HG03575 (cell line): ENCODE measurements around the gene KCNK3.
"Not testable (repeated sequence)": the region's sequence is repeated elsewhere in the genome, so short reads cannot be mapped to it uniquely, and the experiment has no call there.

Experiments used
- ATAC-seq: cut with Tn5 transposase; IDR thresholded peaks from one replicate; pipeline ENCODE4 v1.9.1; 2021; ENCODE audit not compliant: unreplicated experiment, insufficient number of reproducible peaks, low FRiP score; ENCODE audit errors: extremely low read depth

KCNK3 gene

GRCh38 chr2:26742048-26742770 is 49.7 kb downstream of the KCNK3 start:
- ATAC-seq: no peak

GRCh38 chr2:26743852-26744251 is 51.3 kb downstream of the KCNK3 start:
- ATAC-seq: no peak

DNA sequence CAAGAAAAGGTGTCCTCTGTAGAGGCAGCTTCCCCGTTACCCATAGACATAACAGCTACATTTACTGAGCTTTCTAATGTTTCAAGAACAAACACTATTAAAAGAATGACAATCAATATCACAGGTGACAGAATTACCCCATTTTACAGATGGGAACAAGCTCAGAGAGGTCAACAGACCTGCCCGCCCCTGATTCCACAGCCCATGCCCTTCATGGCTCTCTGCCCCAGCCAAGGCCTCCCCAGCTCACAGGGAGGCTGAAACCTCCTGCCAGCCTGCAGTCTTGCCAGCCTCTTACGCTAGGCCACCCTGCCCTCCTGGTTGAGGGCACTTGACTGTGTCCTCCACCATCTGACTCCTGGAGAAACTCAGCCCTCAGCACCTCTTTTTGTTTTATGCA is 52.4 kb downstream of the KCNK3 start:
- no peak for ATAC-seq

GRCh38 chr2:26745609-26746327 is 53.2 kb downstream of the KCNK3 start:
- no peak for ATAC-seq

DNA sequence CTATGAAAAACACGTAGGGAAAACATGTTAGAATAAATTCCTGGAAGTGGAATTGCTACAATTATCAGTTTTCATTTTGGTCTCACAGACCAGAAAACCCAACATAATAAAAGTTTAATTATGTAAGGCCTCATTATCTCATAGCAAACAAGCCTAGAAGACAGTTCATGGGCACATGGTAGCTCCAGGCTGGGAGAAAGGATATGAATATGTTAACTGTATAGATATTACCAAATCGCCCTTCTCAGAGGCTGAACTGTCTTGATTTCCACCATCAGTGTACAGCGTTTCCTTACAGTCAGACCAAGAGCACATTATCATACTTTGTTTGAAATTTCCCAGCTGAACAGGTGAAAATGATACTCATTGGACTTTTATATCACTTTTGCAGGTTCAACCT is 54.4 kb downstream of the KCNK3 start:
- ATAC-seq: no peak

DNA sequence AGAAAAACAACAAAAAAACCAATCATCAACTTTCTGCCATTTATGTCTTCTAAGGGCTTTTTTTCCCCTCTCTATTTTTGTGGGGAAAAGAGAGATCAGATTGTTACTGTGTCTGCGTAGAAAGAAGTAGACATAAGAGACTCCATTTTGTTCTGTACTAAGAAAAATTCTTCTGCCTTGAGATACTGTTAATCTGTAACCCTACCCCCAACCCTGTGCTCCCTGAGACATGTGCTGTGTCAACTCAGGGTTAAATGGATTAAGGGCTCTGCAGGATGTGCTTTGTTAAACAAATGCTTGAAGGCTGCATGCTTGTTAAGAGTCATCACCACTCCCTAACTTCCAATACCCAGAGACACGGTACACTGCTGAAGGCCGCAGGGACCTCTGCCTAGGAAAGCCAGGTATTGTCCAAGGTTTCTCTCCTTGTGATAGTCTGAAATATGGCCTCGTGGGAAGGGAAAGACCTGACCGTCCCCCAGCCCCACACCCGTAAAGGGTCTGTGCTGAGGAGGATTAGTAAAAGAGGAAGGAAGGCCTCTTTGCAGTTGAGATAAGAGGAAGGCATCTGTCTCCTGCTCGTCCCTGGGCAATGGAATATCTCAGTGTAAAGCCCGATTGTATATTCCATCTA is 57.4 kb downstream of the KCNK3 start:
- not testable (repeated sequence) for ATAC-seq

DNA sequence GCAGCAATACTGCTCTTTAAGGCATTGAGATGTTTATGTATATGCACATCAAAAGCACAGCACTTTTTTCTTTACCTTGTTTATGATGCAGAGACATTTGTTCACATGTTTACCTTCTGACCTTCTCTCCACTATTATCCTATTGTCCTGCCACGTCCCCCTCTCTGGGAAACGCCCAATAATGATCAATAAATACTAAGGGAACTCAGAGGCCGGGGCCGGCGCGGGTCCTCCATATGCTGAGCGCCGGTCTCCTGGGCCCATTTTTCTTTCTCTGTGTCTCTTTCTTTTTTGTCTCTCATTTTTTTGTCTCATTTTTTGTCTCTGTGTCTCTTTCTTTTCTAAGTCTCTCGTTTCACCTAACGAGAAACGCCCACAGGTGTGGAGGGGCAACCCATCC is 57.9 kb downstream of the KCNK3 start:
- ATAC-seq: not testable (repeated sequence)

- ATAC-seq: no peak
Observed at GRCh38 chr2:26752656-26753055, 60.1 kb downstream of the KCNK3 start.

GRCh38 chr2:26754539-26754938 is 62.0 kb downstream of the KCNK3 start:
- ATAC-seq: no peak

DNA sequence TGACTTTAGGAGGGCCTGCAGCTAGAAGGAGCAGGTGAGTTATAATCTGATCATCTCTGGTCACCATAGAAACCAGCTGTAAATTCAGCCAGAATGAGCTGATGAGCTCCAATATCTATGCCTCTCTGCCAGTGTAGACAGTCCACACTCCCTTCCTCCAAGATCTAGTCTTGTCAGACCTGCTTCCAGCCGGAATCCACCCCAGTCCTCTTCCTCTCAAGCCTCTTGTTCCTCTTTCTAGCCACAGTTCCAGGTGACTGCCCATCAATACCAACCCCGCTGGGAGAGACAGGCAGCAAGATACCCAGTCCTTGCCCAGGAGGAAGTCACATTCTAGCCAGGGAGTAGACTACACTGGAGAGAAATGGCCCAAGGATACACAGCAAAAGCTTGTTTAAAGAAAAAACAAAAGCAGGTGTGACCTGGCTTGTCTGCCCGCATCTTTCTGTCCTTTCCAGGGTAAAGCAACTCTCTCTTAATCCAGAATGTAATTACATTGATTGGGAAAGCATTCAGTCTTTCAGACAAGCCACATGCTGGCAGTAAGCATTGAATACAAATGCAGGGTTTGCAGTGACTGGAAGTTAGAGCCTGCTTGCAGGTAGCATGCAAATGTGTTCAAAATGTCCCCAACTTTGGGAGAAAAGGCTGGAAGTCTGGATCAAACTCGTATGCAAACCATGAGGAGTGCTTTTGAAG is 62.6 kb downstream of the KCNK3 start:
- ATAC-seq: no peak

DNA sequence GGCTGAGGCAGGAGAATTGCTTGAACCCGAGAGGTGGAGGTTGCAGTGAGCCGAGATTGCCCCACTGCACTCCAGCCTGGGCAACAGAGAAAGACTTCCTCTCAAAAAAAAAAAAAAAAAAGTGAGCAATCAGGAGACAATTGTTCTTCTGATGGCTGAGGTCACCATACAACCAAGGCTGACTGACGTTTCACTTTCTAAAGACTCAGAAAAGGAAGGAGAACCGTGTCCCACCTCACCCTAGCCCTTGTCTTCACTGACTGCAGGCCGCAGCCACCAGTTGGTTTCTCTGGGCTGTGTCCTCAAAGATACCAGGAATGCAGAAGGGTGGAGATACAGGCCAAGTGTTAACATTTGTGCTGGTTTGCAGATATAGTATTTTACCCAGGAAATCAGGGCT is 63.8 kb downstream of the KCNK3 start:
- ATAC-seq: no peak

GRCh38 chr2:26757873-26758789 is 65.6 kb downstream of the KCNK3 start:
- no peak for ATAC-seq

- no peak for ATAC-seq
Observed at GRCh38 chr2:26758790-26759321, 66.3 kb downstream of the KCNK3 start.

DNA sequence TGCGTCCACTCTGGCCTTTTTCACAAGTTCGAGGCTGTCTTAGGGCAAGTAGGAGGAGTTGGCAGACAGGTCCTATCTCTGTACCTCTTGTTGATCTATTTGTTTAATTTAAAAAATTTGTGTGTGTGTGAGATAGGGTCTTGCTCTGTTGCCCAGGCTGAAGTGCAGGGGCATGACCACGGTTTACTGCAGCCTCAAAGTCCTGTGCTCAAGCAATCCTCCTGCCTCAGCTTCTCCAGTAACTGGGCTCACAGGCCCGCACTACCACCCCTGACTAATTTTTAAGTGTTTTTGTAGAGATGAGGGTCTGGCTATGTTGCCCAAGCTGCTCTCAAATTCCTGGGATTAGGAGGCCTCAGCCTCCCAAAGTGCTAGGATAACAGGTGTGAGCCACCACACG is 67.3 kb downstream of the KCNK3 start:
- ATAC-seq: no peak

DNA sequence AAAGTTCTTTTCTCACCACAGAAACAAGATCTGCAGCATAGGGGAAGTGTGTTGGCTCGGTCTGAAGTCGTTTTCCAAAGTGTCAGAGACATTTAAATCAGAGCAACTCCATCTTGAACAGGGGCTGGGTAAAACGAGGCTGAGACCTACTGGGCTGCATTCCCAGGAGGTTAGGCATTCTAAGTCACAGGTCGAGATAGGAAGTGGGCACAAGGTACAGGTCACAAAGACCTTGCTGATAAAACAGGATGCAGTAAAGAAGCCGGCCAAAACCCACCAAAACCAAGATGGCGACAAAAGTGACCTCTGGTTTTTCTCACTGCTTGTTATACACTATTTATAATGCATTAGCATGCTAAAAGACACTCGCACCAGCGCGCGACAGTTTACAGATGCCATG is 68.5 kb downstream of the KCNK3 start:
- ATAC-seq: not testable (repeated sequence)

DNA sequence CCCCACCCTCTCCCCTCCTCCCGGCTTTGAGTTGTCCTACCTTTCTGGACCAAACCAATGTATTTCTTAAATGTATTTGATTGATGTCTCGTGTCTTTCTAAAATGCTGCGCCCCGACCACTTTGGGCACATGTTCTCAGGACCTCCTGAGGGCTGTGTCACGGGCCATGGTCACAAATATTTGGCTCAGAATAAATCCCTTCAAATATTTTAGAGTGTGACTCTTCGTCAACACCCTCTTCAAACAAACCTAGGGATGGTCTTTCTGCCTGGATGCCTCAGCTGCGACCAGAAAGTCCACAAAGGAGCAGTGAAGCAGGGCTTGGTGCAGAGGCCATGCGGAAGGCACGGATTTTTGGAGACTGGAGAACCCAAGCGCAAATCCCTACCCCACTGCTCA is 70.5 kb downstream of the KCNK3 start:
- ATAC-seq: no peak

GRCh38 chr2:26764078-26764887 is 71.8 kb downstream of the KCNK3 start, which contains the start of gene SLC35F6:
SLC35F6 (plus strand) TSS chr2:26764284; CDS start chr2:26764350, 66 bp downstream.
- no peak for ATAC-seq

DNA sequence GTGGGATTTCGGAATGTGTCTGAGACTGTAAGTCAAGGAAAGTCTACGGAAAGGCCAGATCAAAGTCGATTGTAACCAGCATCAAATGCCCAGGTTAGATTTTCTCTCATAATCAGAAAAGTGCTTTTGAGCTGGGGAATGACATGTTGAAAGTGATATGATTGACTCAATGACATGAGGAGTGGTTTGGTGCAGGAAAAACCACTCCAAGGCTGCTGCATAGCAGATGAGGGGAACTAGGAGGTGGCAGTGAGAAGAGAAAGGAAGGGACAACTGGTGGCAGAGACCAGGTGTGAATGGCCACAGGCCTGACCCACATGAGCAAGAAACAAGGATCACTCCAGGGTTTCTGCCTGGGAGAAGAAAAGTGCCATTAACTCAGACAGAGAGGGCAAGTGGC is 72.4 kb downstream of the KCNK3 start:
- ATAC-seq: no peak
